IMR-90 (cell line): ENCODE measurements around the gene SLC7A9. TPM values are rescaled to one million over a fixed set of nuclear protein-coding genes. Genes with fewer than 3 reads are reported as not detected.

ENCODE experiments used
- ATAC-seq: fragments of 200-7000 bp; cut with Tn5 transposase; 2 replicates; pipeline ENCODE4 v1.9.1; 2020; ENCODE audit warnings: low read depth, mild to moderate bottlenecking, moderate library complexity
- BruUV-seq: library from RNA; stranded (reverse); fragments of 400-500 nt; replicated peaks from 2 replicates; lab custom pipeline; 2021; lab: Mats Ljungman, UMichigan
- CTCF ChIA-PET: fragments of 300-600 bp; formaldehyde crosslinking; extraction: SDS; loops from one replicate; lab custom pipeline; 2021; ENCODE audit warnings: antibody characterized with exemption; lab: Yijun Ruan, JAX
- POLR2A ChIA-PET: fragments of 300-600 bp; sonication (Branson Sonifier 250); formaldehyde crosslinking; loops from one replicate; lab custom pipeline; 2022; ENCODE audit warnings: antibody characterized with exemption; ENCODE audit not compliant: unreplicated experiment; lab: Charles Lee
- DNase-seq: peaks from one replicate; pipeline ENCODE4 v3.0.0; 2013
- H2AFZ ChIP-seq: replicated peaks from 2 replicates; pipeline ENCODE3; 2013; ENCODE audit warnings: low read length, mild to moderate bottlenecking; ENCODE audit not compliant: poor library complexity
- H2AK5ac ChIP-seq: 2 replicates; pipeline ENCODE4 v1.6.1; 2013; ENCODE audit warnings: low read depth, low read length, inconsistent platforms
- H2AK9ac ChIP-seq: replicated peaks from 2 replicates; pipeline ENCODE3; 2013; ENCODE audit warnings: mild to moderate bottlenecking, low read depth, low read length, moderate library complexity; ENCODE audit not compliant: poor library complexity
- H2BK120ac ChIP-seq: 2 replicates; pipeline ENCODE4 v1.6.1; 2013; ENCODE audit warnings: low read depth, low read length, inconsistent platforms
- H2BK15ac ChIP-seq: 3 replicates; pipeline ENCODE4 v1.6.1; 2013; ENCODE audit warnings: low read depth, low read length, inconsistent platforms
- H2BK20ac ChIP-seq: 2 replicates; pipeline ENCODE4 v1.6.1; 2013; ENCODE audit warnings: low read depth, mild to moderate bottlenecking, inconsistent platforms, low read length, moderate library complexity
- H2BK5ac ChIP-seq: 2 replicates; pipeline ENCODE4 v1.6.1; 2013; ENCODE audit warnings: mild to moderate bottlenecking, low read depth, low read length, inconsistent platforms; ENCODE audit not compliant: poor library complexity, severe bottlenecking
- H3K14ac ChIP-seq: replicated peaks from 2 replicates; pipeline ENCODE4 v1.6.1; 2013; ENCODE audit warnings: low read depth, low read length, inconsistent platforms
- H3K18ac ChIP-seq: 2 replicates; pipeline ENCODE4 v1.6.1; 2013; ENCODE audit warnings: low read depth, low read length, control low read depth
- H3K23ac ChIP-seq: 2 replicates; pipeline ENCODE4 v1.6.1; 2013; ENCODE audit warnings: low read depth, low read length, inconsistent platforms
- H3K27ac ChIP-seq: 2 replicates; pipeline ENCODE4 v1.5.1; 2013; ENCODE audit warnings: mild to moderate bottlenecking, control low read depth, low read length; ENCODE audit not compliant: insufficient read depth
- H3K27me3 ChIP-seq: 2 replicates; pipeline ENCODE4 v1.6.1; 2013; ENCODE audit warnings: low read length; ENCODE audit not compliant: control insufficient read depth, insufficient read depth
- H3K36me3 ChIP-seq: 2 replicates; pipeline ENCODE4 v1.6.1; 2013; ENCODE audit warnings: low read length, mixed read lengths; ENCODE audit not compliant: control insufficient read depth, insufficient read depth
- H3K4ac ChIP-seq: 2 replicates; pipeline ENCODE4 v1.6.1; 2013; ENCODE audit warnings: low read depth, low read length, inconsistent platforms
- H3K4me1 ChIP-seq: 2 replicates; pipeline ENCODE4 v1.6.1; 2013; ENCODE audit warnings: low read length, mixed read lengths; ENCODE audit not compliant: control insufficient read depth, insufficient read depth
- H3K4me2 ChIP-seq: 2 replicates; pipeline ENCODE4 v1.6.1; 2013; ENCODE audit warnings: low read depth, mild to moderate bottlenecking, control low read depth, low read length, moderate library complexity
- H3K4me3 ChIP-seq: 2 replicates; pipeline ENCODE4 v1.5.1; 2013; ENCODE audit warnings: low read depth, mild to moderate bottlenecking, control low read depth, low read length, moderate library complexity; ENCODE audit not compliant: insufficient read depth
- H3K56ac ChIP-seq: 2 replicates; pipeline ENCODE4 v1.6.1; 2013; ENCODE audit warnings: low read length, inconsistent platforms; ENCODE audit not compliant: insufficient read depth; ENCODE audit errors: extremely low read depth
- H3K79me1 ChIP-seq, 2 experiments: 2 replicates each; pipeline ENCODE4 v1.6.1; 2013; ENCODE audit warnings: low read length in 2 of 2, inconsistent platforms in 1 of 2, low read depth in 1 of 2
- H3K9ac ChIP-seq: 2 replicates; pipeline ENCODE4 v1.6.1; 2013; ENCODE audit warnings: low read depth, low read length, control low read depth
- H3K9me1 ChIP-seq: 2 replicates; pipeline ENCODE4 v1.6.1; 2013; ENCODE audit warnings: low read length, inconsistent platforms; ENCODE audit not compliant: insufficient read depth
- H3K9me3 ChIP-seq: 2 replicates; pipeline ENCODE4 v1.6.1; 2013; ENCODE audit warnings: low read length; ENCODE audit not compliant: control insufficient read depth, insufficient read depth
- H4K20me1 ChIP-seq: 2 replicates; pipeline ENCODE4 v1.6.1; 2013; ENCODE audit warnings: low read length, inconsistent platforms; ENCODE audit not compliant: insufficient read depth
- H4K5ac ChIP-seq: 2 replicates; pipeline ENCODE4 v1.6.1; 2013; ENCODE audit warnings: mild to moderate bottlenecking, low read depth, low read length, control low read depth
- H4K8ac ChIP-seq, 2 experiments: 2 replicates each; pipeline ENCODE4 v1.6.1; 2013; ENCODE audit warnings: low read depth in 2 of 2, low read length in 2 of 2, control low read depth in 1 of 2, inconsistent platforms in 1 of 2
- H4K91ac ChIP-seq: 2 replicates; pipeline ENCODE4 v1.6.1; 2013; ENCODE audit warnings: low read depth, low read length, inconsistent platforms; ENCODE audit not compliant: insufficient read depth
- BHLHE40 ChIP-seq: fragments of 150-350 bp; IDR thresholded peaks from 2 replicates; pipeline ENCODE4 v1.6.1; 2016; ENCODE audit warnings: mild to moderate bottlenecking, low read depth, low read length
- CEBPB ChIP-seq: IDR thresholded peaks from 2 replicates; pipeline ENCODE4 v1.6.1; 2012; ENCODE audit warnings: low read depth, low read length, improper control_type of control experiment
- CHD1 ChIP-seq: IDR thresholded peaks from 2 replicates; pipeline ENCODE4 v1.6.1; 2012; ENCODE audit warnings: low read depth, low read length, improper control_type of control experiment
- FOS ChIP-seq: fragments of 150-350 bp; IDR thresholded peaks from 2 replicates; pipeline ENCODE4 v1.6.1; 2016; ENCODE audit warnings: low read depth, low read length
- MAFK ChIP-seq: IDR thresholded peaks from 2 replicates; pipeline ENCODE4 v1.6.1; 2012; ENCODE audit warnings: low read depth, low read length, improper control_type of control experiment
- MAZ ChIP-seq: IDR thresholded peaks from 2 replicates; pipeline ENCODE4 v1.6.1; 2012; ENCODE audit warnings: low read depth, mild to moderate bottlenecking, low read length, improper control_type of control experiment, moderate library complexity, borderline replicate concordance
- MXI1 ChIP-seq: IDR thresholded peaks from 2 replicates; pipeline ENCODE4 v1.6.1; 2012; ENCODE audit warnings: low read depth, mild to moderate bottlenecking, low read length, moderate library complexity, borderline replicate concordance
- NFE2L2 ChIP-seq: fragments of 150-350 bp; IDR thresholded peaks from 2 replicates; pipeline ENCODE4 v1.6.1; 2016; ENCODE audit warnings: low read depth, mild to moderate bottlenecking, low read length
- POLR2A ChIP-seq: IDR thresholded peaks from 2 replicates; pipeline ENCODE4 v1.6.1; 2012; ENCODE audit warnings: mild to moderate bottlenecking, low read depth, low read length
- RAD21 ChIP-seq: IDR thresholded peaks from 2 replicates; pipeline ENCODE4 v1.6.1; 2012; ENCODE audit warnings: low read length, improper control_type of control experiment
- RCOR1 ChIP-seq: IDR thresholded peaks from 2 replicates; pipeline ENCODE4 v1.6.1; 2012; ENCODE audit warnings: mild to moderate bottlenecking, low read length, improper control_type of control experiment; ENCODE audit not compliant: insufficient replicate concordance
- RFX5 ChIP-seq: IDR thresholded peaks from 2 replicates; pipeline ENCODE4 v1.8.0; 2012; ENCODE audit warnings: low read depth, mild to moderate bottlenecking, low read length, moderate library complexity
- SMC3 ChIP-seq: fragments of 150-350 bp; IDR thresholded peaks from 2 replicates; pipeline ENCODE4 v1.6.1; 2016; ENCODE audit warnings: low read depth, mild to moderate bottlenecking, antibody characterized with exemption, low read length, moderate library complexity
- WGBS, 2 experiments: methylation state at CpG; one replicate each; pipeline versions ENCODE4 v1.1.5 to v1.1.7; 2013; ENCODE audit warnings: missing lambda C conversion rate in 2 of 2; ENCODE audit not compliant: insufficient read length in 1 of 2; ENCODE audit errors: extremely low coverage in 2 of 2; 5-methylcytosine and 5-hydroxymethylcytosine counted together
- dilution Hi-C: fragments of 300-500 bp; cut with HindIII; formaldehyde crosslinking; loops from one replicate; pipeline ENCODE4 v1.14.3; 2018; ENCODE audit warnings: low sequenced_read_pairs; ENCODE audit not compliant: unreplicated experiment
- in situ Hi-C: fragments of 300-500 bp; cut with MboI; formaldehyde crosslinking; loops from 3 replicates; pipeline ENCODE4 v1.14.3; 2019; ENCODE audit warnings: low sequenced_read_pairs, inconsistent platforms, mixed read lengths
- intact Hi-C: fragments of 100-400 bp; cut with micrococcal nuclease; formaldehyde crosslinking; loops from 2 replicates; pipeline ENCODE4 v1.10.0; 2022
- polyA plus RNA-seq, 3 experiments: library from polyadenylated mRNA; depleted of rRNA; stranded (reverse); fragments of >200 nt; gene quantifications; 2 replicates each; pipeline ENCODE4 v1.2.3, GENCODE V29; 2012; ENCODE audit warnings: low replicate concordance in 1 of 3
- total RNA-seq: library from RNA; depleted of rRNA; stranded (reverse); fragments of >200 nt; gene quantifications from 2 replicates; pipeline ENCODE4 v1.2.3, GENCODE V29; 2012
- TF ChIP-seq, protein P1 (sequence below): fragments of 150-350 bp; IDR thresholded peaks from 2 replicates; pipeline ENCODE4 v1.6.1; 2017; ENCODE audit warnings: mild to moderate bottlenecking, antibody characterized with exemption, low read length, low read depth
- TF ChIP-seq, protein P2 (sequence below): conservative IDR thresholded peaks from 2 replicates; pipeline ENCODE4 v1.5.1; 2012; ENCODE audit warnings: mild to moderate bottlenecking, low read depth, low read length, improper control_type of control experiment
- TF ChIP-seq, protein P3 (sequence below): fragments of 150-350 bp; IDR thresholded peaks from 2 replicates; pipeline ENCODE4 v1.6.1; 2016; ENCODE audit warnings: low read depth, mild to moderate bottlenecking, low read length, moderate library complexity, borderline replicate concordance

Gene SLC7A9
- total and polyA plus RNA-seq, 2 of the 4 experiments (the other 2 are of a cell fraction), result not detected

DNA sequence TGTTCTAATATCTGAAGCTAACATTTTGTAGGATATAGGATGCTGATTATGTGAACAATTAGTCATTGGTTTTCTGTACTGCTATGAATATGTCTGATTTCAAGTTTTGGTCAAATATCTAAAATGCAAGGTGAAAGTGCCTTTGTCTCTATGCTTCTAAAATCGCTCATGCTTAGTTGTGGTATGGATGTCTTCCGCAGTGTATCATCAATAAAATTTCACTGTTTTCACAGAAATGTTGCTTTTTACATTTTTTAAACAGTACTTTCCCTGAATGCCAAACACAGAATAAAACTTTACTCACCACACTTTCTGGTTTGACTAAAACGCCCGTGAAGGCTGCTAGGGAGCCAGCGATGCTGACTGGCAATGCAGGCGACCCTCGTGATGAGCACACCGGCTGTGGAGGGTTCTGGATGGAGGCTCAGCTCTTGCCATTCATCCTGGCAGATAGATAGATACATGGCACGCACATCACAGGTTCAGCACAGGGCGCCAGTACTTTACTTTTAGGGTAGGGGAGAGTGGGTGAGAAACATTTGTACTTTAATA lies 40.1 kb downstream of the SLC7A9 start:
- no peak for ATAC-seq
- H3K9ac ChIP-seq, result no peak overlapping the region

More for the DNA sequence above, 40.1 kb downstream of the SLC7A9 start:
- H3K4me2 ChIP-seq, result no peak overlapping the region
- dilution Hi-C loops, result no loop called here
- no peak overlapping the region for H3K23ac ChIP-seq
- H4K91ac ChIP-seq, result no peak overlapping the region
- in situ Hi-C loops, result no loop called here
- TF ChIP-seq, protein P1, sequence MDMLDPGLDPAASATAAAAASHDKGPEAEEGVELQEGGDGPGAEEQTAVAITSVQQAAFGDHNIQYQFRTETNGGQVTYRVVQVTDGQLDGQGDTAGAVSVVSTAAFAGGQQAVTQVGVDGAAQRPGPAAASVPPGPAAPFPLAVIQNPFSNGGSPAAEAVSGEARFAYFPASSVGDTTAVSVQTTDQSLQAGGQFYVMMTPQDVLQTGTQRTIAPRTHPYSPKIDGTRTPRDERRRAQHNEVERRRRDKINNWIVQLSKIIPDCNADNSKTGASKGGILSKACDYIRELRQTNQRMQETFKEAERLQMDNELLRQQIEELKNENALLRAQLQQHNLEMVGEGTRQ, result no peak
- TF ChIP-seq BHLHE40, result no peak
- TF ChIP-seq, protein P2, sequence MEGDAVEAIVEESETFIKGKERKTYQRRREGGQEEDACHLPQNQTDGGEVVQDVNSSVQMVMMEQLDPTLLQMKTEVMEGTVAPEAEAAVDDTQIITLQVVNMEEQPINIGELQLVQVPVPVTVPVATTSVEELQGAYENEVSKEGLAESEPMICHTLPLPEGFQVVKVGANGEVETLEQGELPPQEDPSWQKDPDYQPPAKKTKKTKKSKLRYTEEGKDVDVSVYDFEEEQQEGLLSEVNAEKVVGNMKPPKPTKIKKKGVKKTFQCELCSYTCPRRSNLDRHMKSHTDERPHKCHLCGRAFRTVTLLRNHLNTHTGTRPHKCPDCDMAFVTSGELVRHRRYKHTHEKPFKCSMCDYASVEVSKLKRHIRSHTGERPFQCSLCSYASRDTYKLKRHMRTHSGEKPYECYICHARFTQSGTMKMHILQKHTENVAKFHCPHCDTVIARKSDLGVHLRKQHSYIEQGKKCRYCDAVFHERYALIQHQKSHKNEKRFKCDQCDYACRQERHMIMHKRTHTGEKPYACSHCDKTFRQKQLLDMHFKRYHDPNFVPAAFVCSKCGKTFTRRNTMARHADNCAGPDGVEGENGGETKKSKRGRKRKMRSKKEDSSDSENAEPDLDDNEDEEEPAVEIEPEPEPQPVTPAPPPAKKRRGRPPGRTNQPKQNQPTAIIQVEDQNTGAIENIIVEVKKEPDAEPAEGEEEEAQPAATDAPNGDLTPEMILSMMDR, result no peak
- TF ChIP-seq MAFK, result no peak
- no peak for TF ChIP-seq SMC3
- TF ChIP-seq RAD21, result no peak
- TF ChIP-seq RCOR1, result no peak
- no peak for TF ChIP-seq NFE2L2
- TF ChIP-seq MXI1, result no peak
- TF ChIP-seq MAZ, result no peak
- no peak for TF ChIP-seq CEBPB
- TF ChIP-seq FOS, result no peak
- TF ChIP-seq POLR2A, result no peak
- TF ChIP-seq, protein P3, sequence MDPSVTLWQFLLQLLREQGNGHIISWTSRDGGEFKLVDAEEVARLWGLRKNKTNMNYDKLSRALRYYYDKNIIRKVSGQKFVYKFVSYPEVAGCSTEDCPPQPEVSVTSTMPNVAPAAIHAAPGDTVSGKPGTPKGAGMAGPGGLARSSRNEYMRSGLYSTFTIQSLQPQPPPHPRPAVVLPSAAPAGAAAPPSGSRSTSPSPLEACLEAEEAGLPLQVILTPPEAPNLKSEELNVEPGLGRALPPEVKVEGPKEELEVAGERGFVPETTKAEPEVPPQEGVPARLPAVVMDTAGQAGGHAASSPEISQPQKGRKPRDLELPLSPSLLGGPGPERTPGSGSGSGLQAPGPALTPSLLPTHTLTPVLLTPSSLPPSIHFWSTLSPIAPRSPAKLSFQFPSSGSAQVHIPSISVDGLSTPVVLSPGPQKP, result no peak
- TF ChIP-seq CHD1, result no peak
- no peak for TF ChIP-seq RFX5
- no peak overlapping the region for H2BK15ac ChIP-seq
- POLR2A ChIA-PET, result no interaction called here
- H4K5ac ChIP-seq, result no peak overlapping the region
- H3K14ac ChIP-seq, result no peak overlapping the region
- H3K79me1 ChIP-seq, result no peaks in the 10 kb centered on the region
- H3K56ac ChIP-seq, result no peak overlapping the region
- no peak for DNase-seq
- H3K4me3 ChIP-seq, result no peak overlapping the region
- intact Hi-C loops, result no loop called here
- H2BK20ac ChIP-seq, result no peak overlapping the region
- H2AK5ac ChIP-seq, result no peak overlapping the region
- H2BK5ac ChIP-seq, result no peak overlapping the region
- no peak overlapping the region for H3K4ac ChIP-seq
- WGBS, 2 experiments, result 80% methylated on average over 2 of the region's 10 CpGs; no CpG with 5 or more reads in 1 of the 2 experiments
- no peaks in the 10 kb centered on the region for H3K9me1 ChIP-seq
- no peaks in the 10 kb centered on the region for H4K20me1 ChIP-seq
- no peaks in the 10 kb centered on the region for H3K4me1 ChIP-seq
- H4K8ac ChIP-seq, result no peak overlapping the region
- H3K18ac ChIP-seq, result no peak overlapping the region
- peaks cover 8% of the 10 kb centered on the region for H3K27me3 ChIP-seq
- no TSS peak for BruUV-seq
- no peak overlapping the region for H2AFZ ChIP-seq
- H3K36me3 ChIP-seq, result no peaks in the 10 kb centered on the region
- no peak overlapping the region for H2BK120ac ChIP-seq
- no peaks in the 10 kb centered on the region for H3K9me3 ChIP-seq
- no peak overlapping the region for H3K27ac ChIP-seq
- CTCF ChIA-PET, result no interaction called here
- no peak overlapping the region for H2AK9ac ChIP-seq
